IMR-90 (cell line): ENCODE data around the gene LTBP1. TPM values are rescaled to one million over a fixed set of nuclear protein-coding genes. Genes with fewer than 3 reads are reported as not detected.

Experiments
- ATAC-seq: fragments of 200-7000 bp; cut with Tn5 transposase; 2 replicates; pipeline ENCODE4 v1.9.1; 2020; ENCODE audit warnings: low read depth, mild to moderate bottlenecking, moderate library complexity
- BruUV-seq: library from RNA; stranded (reverse); fragments of 400-500 nt; replicated peaks from 2 replicates; lab custom pipeline; 2021; lab: Mats Ljungman, UMichigan
- CTCF ChIA-PET: fragments of 300-600 bp; formaldehyde crosslinking; extraction: SDS; loops from one replicate; lab custom pipeline; 2021; ENCODE audit warnings: antibody characterized with exemption; lab: Yijun Ruan, JAX
- POLR2A ChIA-PET: fragments of 300-600 bp; sonication (Branson Sonifier 250); formaldehyde crosslinking; loops from one replicate; lab custom pipeline; 2022; ENCODE audit warnings: antibody characterized with exemption; ENCODE audit not compliant: unreplicated experiment; lab: Charles Lee
- DNase-seq: peaks from one replicate; pipeline ENCODE4 v3.0.0; 2013
- H2AFZ ChIP-seq: replicated peaks from 2 replicates; pipeline ENCODE3; 2013; ENCODE audit warnings: low read length, mild to moderate bottlenecking; ENCODE audit not compliant: poor library complexity
- H2AK5ac ChIP-seq: 2 replicates; pipeline ENCODE4 v1.6.1; 2013; ENCODE audit warnings: low read depth, low read length, inconsistent platforms
- H2AK9ac ChIP-seq: replicated peaks from 2 replicates; pipeline ENCODE3; 2013; ENCODE audit warnings: mild to moderate bottlenecking, low read depth, low read length, moderate library complexity; ENCODE audit not compliant: poor library complexity
- H2BK120ac ChIP-seq: 2 replicates; pipeline ENCODE4 v1.6.1; 2013; ENCODE audit warnings: low read depth, low read length, inconsistent platforms
- H2BK15ac ChIP-seq: 3 replicates; pipeline ENCODE4 v1.6.1; 2013; ENCODE audit warnings: low read depth, low read length, inconsistent platforms
- H2BK20ac ChIP-seq: 2 replicates; pipeline ENCODE4 v1.6.1; 2013; ENCODE audit warnings: low read depth, mild to moderate bottlenecking, inconsistent platforms, low read length, moderate library complexity
- H2BK5ac ChIP-seq: 2 replicates; pipeline ENCODE4 v1.6.1; 2013; ENCODE audit warnings: mild to moderate bottlenecking, low read depth, low read length, inconsistent platforms; ENCODE audit not compliant: poor library complexity, severe bottlenecking
- H3K14ac ChIP-seq: replicated peaks from 2 replicates; pipeline ENCODE4 v1.6.1; 2013; ENCODE audit warnings: low read depth, low read length, inconsistent platforms
- H3K18ac ChIP-seq: 2 replicates; pipeline ENCODE4 v1.6.1; 2013; ENCODE audit warnings: low read depth, low read length, control low read depth
- H3K23ac ChIP-seq: 2 replicates; pipeline ENCODE4 v1.6.1; 2013; ENCODE audit warnings: low read depth, low read length, inconsistent platforms
- H3K27ac ChIP-seq: 2 replicates; pipeline ENCODE4 v1.5.1; 2013; ENCODE audit warnings: mild to moderate bottlenecking, control low read depth, low read length; ENCODE audit not compliant: insufficient read depth
- H3K27me3 ChIP-seq: 2 replicates; pipeline ENCODE4 v1.6.1; 2013; ENCODE audit warnings: low read length; ENCODE audit not compliant: control insufficient read depth, insufficient read depth
- H3K36me3 ChIP-seq: 2 replicates; pipeline ENCODE4 v1.6.1; 2013; ENCODE audit warnings: low read length, mixed read lengths; ENCODE audit not compliant: control insufficient read depth, insufficient read depth
- H3K4ac ChIP-seq: 2 replicates; pipeline ENCODE4 v1.6.1; 2013; ENCODE audit warnings: low read depth, low read length, inconsistent platforms
- H3K4me1 ChIP-seq: 2 replicates; pipeline ENCODE4 v1.6.1; 2013; ENCODE audit warnings: low read length, mixed read lengths; ENCODE audit not compliant: control insufficient read depth, insufficient read depth
- H3K4me2 ChIP-seq: 2 replicates; pipeline ENCODE4 v1.6.1; 2013; ENCODE audit warnings: low read depth, mild to moderate bottlenecking, control low read depth, low read length, moderate library complexity
- H3K4me3 ChIP-seq: 2 replicates; pipeline ENCODE4 v1.5.1; 2013; ENCODE audit warnings: low read depth, mild to moderate bottlenecking, control low read depth, low read length, moderate library complexity; ENCODE audit not compliant: insufficient read depth
- H3K56ac ChIP-seq: 2 replicates; pipeline ENCODE4 v1.6.1; 2013; ENCODE audit warnings: low read length, inconsistent platforms; ENCODE audit not compliant: insufficient read depth; ENCODE audit errors: extremely low read depth
- H3K79me1 ChIP-seq, 2 experiments: 2 replicates each; pipeline ENCODE4 v1.6.1; 2013; ENCODE audit warnings: low read length in 2 of 2, inconsistent platforms in 1 of 2, low read depth in 1 of 2
- H3K9ac ChIP-seq: 2 replicates; pipeline ENCODE4 v1.6.1; 2013; ENCODE audit warnings: low read depth, low read length, control low read depth
- H3K9me1 ChIP-seq: 2 replicates; pipeline ENCODE4 v1.6.1; 2013; ENCODE audit warnings: low read length, inconsistent platforms; ENCODE audit not compliant: insufficient read depth
- H3K9me3 ChIP-seq: 2 replicates; pipeline ENCODE4 v1.6.1; 2013; ENCODE audit warnings: low read length; ENCODE audit not compliant: control insufficient read depth, insufficient read depth
- H4K20me1 ChIP-seq: 2 replicates; pipeline ENCODE4 v1.6.1; 2013; ENCODE audit warnings: low read length, inconsistent platforms; ENCODE audit not compliant: insufficient read depth
- H4K5ac ChIP-seq: 2 replicates; pipeline ENCODE4 v1.6.1; 2013; ENCODE audit warnings: mild to moderate bottlenecking, low read depth, low read length, control low read depth
- H4K8ac ChIP-seq, 2 experiments: 2 replicates each; pipeline ENCODE4 v1.6.1; 2013; ENCODE audit warnings: low read depth in 2 of 2, low read length in 2 of 2, control low read depth in 1 of 2, inconsistent platforms in 1 of 2
- H4K91ac ChIP-seq: 2 replicates; pipeline ENCODE4 v1.6.1; 2013; ENCODE audit warnings: low read depth, low read length, inconsistent platforms; ENCODE audit not compliant: insufficient read depth
- CEBPB ChIP-seq: IDR thresholded peaks from 2 replicates; pipeline ENCODE4 v1.6.1; 2012; ENCODE audit warnings: low read depth, low read length, improper control_type of control experiment
- POLR2A ChIP-seq: IDR thresholded peaks from 2 replicates; pipeline ENCODE4 v1.6.1; 2012; ENCODE audit warnings: mild to moderate bottlenecking, low read depth, low read length
- WGBS, 2 experiments: methylation state at CpG; one replicate each; pipeline versions ENCODE4 v1.1.5 to v1.1.7; 2013; ENCODE audit warnings: missing lambda C conversion rate in 2 of 2; ENCODE audit not compliant: insufficient read length in 1 of 2; ENCODE audit errors: extremely low coverage in 2 of 2; 5-methylcytosine and 5-hydroxymethylcytosine counted together
- dilution Hi-C: fragments of 300-500 bp; cut with HindIII; formaldehyde crosslinking; loops from one replicate; pipeline ENCODE4 v1.14.3; 2018; ENCODE audit warnings: low sequenced_read_pairs; ENCODE audit not compliant: unreplicated experiment
- in situ Hi-C: fragments of 300-500 bp; cut with MboI; formaldehyde crosslinking; loops from 3 replicates; pipeline ENCODE4 v1.14.3; 2019; ENCODE audit warnings: low sequenced_read_pairs, inconsistent platforms, mixed read lengths
- intact Hi-C: fragments of 100-400 bp; cut with micrococcal nuclease; formaldehyde crosslinking; loops from 2 replicates; pipeline ENCODE4 v1.10.0; 2022
- polyA plus RNA-seq, 3 experiments: library from polyadenylated mRNA; depleted of rRNA; stranded (reverse); fragments of >200 nt; gene quantifications; 2 replicates each; pipeline ENCODE4 v1.2.3, GENCODE V29; 2012; ENCODE audit warnings: low replicate concordance in 1 of 3
- total RNA-seq: library from RNA; depleted of rRNA; stranded (reverse); fragments of >200 nt; gene quantifications from 2 replicates; pipeline ENCODE4 v1.2.3, GENCODE V29; 2012

LTBP1 gene
- total and polyA plus RNA-seq, 2 of the 4 experiments (the other 2 are of a cell fraction): 235 to 326 TPM

GRCh38 chr2:33443274-33443829, 496.6 kb downstream of the LTBP1 start:
- Histone ChIP-seq H4K8ac (no peak overlapping the region), H3K56ac (no peak overlapping the region), H2BK15ac (peak overlapping the region; percentile 80; the same call in 1 of the 3 replicates), H3K9me3 (no peaks in the 10 kb centered on the region), H3K27ac (no peak overlapping the region), H3K9ac (no peak overlapping the region), H3K27me3 (no peaks in the 10 kb centered on the region), H2AFZ (no peak overlapping the region), H3K4me3 (no peak overlapping the region), H3K18ac (peak overlapping the region; percentile 54; the same call in 1 of the 2 replicates), H3K9me1 (peaks cover 5% of the 10 kb centered on the region; the same call in 1 of the 2 replicates), H3K79me1 (no peaks in the 10 kb centered on the region), H2AK5ac (peak overlapping the region; percentile 75), H3K4ac (peak overlapping the region; percentile 79; the same call in 1 of the 2 replicates), H3K14ac (no peak overlapping the region), H3K36me3 (no peaks in the 10 kb centered on the region), H4K20me1 (no peaks in the 10 kb centered on the region), H3K4me2 (peak overlapping the region; percentile 38; the same call in 1 of the 2 replicates), H2BK5ac (peak overlapping the region; percentile 52), H3K23ac (no peak overlapping the region; the same call in 1 of the 2 replicates), H2AK9ac (no peak overlapping the region), H2BK20ac (no peak overlapping the region), H4K5ac (no peak overlapping the region), H4K91ac (no peak overlapping the region), H3K4me1 (0 out of 2 replicates have a peak, but pooled peaks cover 2% of the 10 kb centered on the region), H2BK120ac (peak overlapping the region; percentile 70)
- TF ChIP-seq CEBPB: peak; percentile 63
- no peak for TF ChIP-seq POLR2A
- dilution Hi-C loops: no loop called here
- in situ Hi-C loops: no loop called here
- no CpG with 5 or more reads among the region's 3 CpGs for WGBS, 2 experiments
- POLR2A ChIA-PET: no interaction called here
- DNase-seq (peak; percentile 78), ATAC-seq (peak; percentile 82)
- BruUV-seq: no TSS peak
- intact Hi-C loops: loop anchor here (2.0 to 5.0 kb wide), 3 partner anchors 151 to 496 kb away; partner anchors contain the start of gene LTBP1
- CTCF ChIA-PET: interaction anchor here (0.6 kb wide), 2 partner anchors 63 to 667 kb away, joined by 3 to 7 read pairs; no protein-coding TSS in a partner anchor
